ENCODE data around the gene SLC14A1.

- no peak for TF ChIP-seq POLR2A (IDR thresholded peaks at IDR 0.05)
- no peak for TF ChIP-seq POLR2AphosphoS5 (IDR thresholded peaks at IDR 0.05)
- TF ChIP-seq, protein P1, sequence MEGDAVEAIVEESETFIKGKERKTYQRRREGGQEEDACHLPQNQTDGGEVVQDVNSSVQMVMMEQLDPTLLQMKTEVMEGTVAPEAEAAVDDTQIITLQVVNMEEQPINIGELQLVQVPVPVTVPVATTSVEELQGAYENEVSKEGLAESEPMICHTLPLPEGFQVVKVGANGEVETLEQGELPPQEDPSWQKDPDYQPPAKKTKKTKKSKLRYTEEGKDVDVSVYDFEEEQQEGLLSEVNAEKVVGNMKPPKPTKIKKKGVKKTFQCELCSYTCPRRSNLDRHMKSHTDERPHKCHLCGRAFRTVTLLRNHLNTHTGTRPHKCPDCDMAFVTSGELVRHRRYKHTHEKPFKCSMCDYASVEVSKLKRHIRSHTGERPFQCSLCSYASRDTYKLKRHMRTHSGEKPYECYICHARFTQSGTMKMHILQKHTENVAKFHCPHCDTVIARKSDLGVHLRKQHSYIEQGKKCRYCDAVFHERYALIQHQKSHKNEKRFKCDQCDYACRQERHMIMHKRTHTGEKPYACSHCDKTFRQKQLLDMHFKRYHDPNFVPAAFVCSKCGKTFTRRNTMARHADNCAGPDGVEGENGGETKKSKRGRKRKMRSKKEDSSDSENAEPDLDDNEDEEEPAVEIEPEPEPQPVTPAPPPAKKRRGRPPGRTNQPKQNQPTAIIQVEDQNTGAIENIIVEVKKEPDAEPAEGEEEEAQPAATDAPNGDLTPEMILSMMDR (IDR thresholded peaks at IDR 0.05): no peak
Measured at GRCh38 chr18:45712061-45712460, 11.9 kb upstream of the SLC14A1 start.

Data from stomach (tissue), 4 donors.